IMR-90 (cell line): ENCODE data around the gene ESF1. TPM values are rescaled to one million over a fixed set of nuclear protein-coding genes. Genes with fewer than 3 reads are reported as not detected.

ENCODE experiments used
- ATAC-seq: fragments of 200-7000 bp; cut with Tn5 transposase; 2 replicates; pipeline ENCODE4 v1.9.1; 2020; ENCODE audit warnings: low read depth, mild to moderate bottlenecking, moderate library complexity
- BruUV-seq: library from RNA; stranded (reverse); fragments of 400-500 nt; replicated peaks from 2 replicates; lab custom pipeline; 2021; lab: Mats Ljungman, UMichigan
- CTCF ChIA-PET: fragments of 300-600 bp; formaldehyde crosslinking; extraction: SDS; loops from one replicate; lab custom pipeline; 2021; ENCODE audit warnings: antibody characterized with exemption; lab: Yijun Ruan, JAX
- POLR2A ChIA-PET: fragments of 300-600 bp; sonication (Branson Sonifier 250); formaldehyde crosslinking; loops from one replicate; lab custom pipeline; 2022; ENCODE audit warnings: antibody characterized with exemption; ENCODE audit not compliant: unreplicated experiment; lab: Charles Lee
- DNase-seq: peaks from one replicate; pipeline ENCODE4 v3.0.0; 2013
- H2AFZ ChIP-seq: replicated peaks from 2 replicates; pipeline ENCODE3; 2013; ENCODE audit warnings: low read length, mild to moderate bottlenecking; ENCODE audit not compliant: poor library complexity
- H2AK5ac ChIP-seq: 2 replicates; pipeline ENCODE4 v1.6.1; 2013; ENCODE audit warnings: low read depth, low read length, inconsistent platforms
- H2AK9ac ChIP-seq: replicated peaks from 2 replicates; pipeline ENCODE3; 2013; ENCODE audit warnings: mild to moderate bottlenecking, low read depth, low read length, moderate library complexity; ENCODE audit not compliant: poor library complexity
- H2BK120ac ChIP-seq: 2 replicates; pipeline ENCODE4 v1.6.1; 2013; ENCODE audit warnings: low read depth, low read length, inconsistent platforms
- H2BK15ac ChIP-seq: 3 replicates; pipeline ENCODE4 v1.6.1; 2013; ENCODE audit warnings: low read depth, low read length, inconsistent platforms
- H2BK20ac ChIP-seq: 2 replicates; pipeline ENCODE4 v1.6.1; 2013; ENCODE audit warnings: low read depth, mild to moderate bottlenecking, inconsistent platforms, low read length, moderate library complexity
- H2BK5ac ChIP-seq: 2 replicates; pipeline ENCODE4 v1.6.1; 2013; ENCODE audit warnings: mild to moderate bottlenecking, low read depth, low read length, inconsistent platforms; ENCODE audit not compliant: poor library complexity, severe bottlenecking
- H3K14ac ChIP-seq: replicated peaks from 2 replicates; pipeline ENCODE4 v1.6.1; 2013; ENCODE audit warnings: low read depth, low read length, inconsistent platforms
- H3K18ac ChIP-seq: 2 replicates; pipeline ENCODE4 v1.6.1; 2013; ENCODE audit warnings: low read depth, low read length, control low read depth
- H3K23ac ChIP-seq: 2 replicates; pipeline ENCODE4 v1.6.1; 2013; ENCODE audit warnings: low read depth, low read length, inconsistent platforms
- H3K27ac ChIP-seq: 2 replicates; pipeline ENCODE4 v1.5.1; 2013; ENCODE audit warnings: mild to moderate bottlenecking, control low read depth, low read length; ENCODE audit not compliant: insufficient read depth
- H3K27me3 ChIP-seq: 2 replicates; pipeline ENCODE4 v1.6.1; 2013; ENCODE audit warnings: low read length; ENCODE audit not compliant: control insufficient read depth, insufficient read depth
- H3K36me3 ChIP-seq: 2 replicates; pipeline ENCODE4 v1.6.1; 2013; ENCODE audit warnings: low read length, mixed read lengths; ENCODE audit not compliant: control insufficient read depth, insufficient read depth
- H3K4ac ChIP-seq: 2 replicates; pipeline ENCODE4 v1.6.1; 2013; ENCODE audit warnings: low read depth, low read length, inconsistent platforms
- H3K4me1 ChIP-seq: 2 replicates; pipeline ENCODE4 v1.6.1; 2013; ENCODE audit warnings: low read length, mixed read lengths; ENCODE audit not compliant: control insufficient read depth, insufficient read depth
- H3K4me2 ChIP-seq: 2 replicates; pipeline ENCODE4 v1.6.1; 2013; ENCODE audit warnings: low read depth, mild to moderate bottlenecking, control low read depth, low read length, moderate library complexity
- H3K4me3 ChIP-seq: 2 replicates; pipeline ENCODE4 v1.5.1; 2013; ENCODE audit warnings: low read depth, mild to moderate bottlenecking, control low read depth, low read length, moderate library complexity; ENCODE audit not compliant: insufficient read depth
- H3K56ac ChIP-seq: 2 replicates; pipeline ENCODE4 v1.6.1; 2013; ENCODE audit warnings: low read length, inconsistent platforms; ENCODE audit not compliant: insufficient read depth; ENCODE audit errors: extremely low read depth
- H3K79me1 ChIP-seq, 2 experiments: 2 replicates each; pipeline ENCODE4 v1.6.1; 2013; ENCODE audit warnings: low read length in 2 of 2, inconsistent platforms in 1 of 2, low read depth in 1 of 2
- H3K9ac ChIP-seq: 2 replicates; pipeline ENCODE4 v1.6.1; 2013; ENCODE audit warnings: low read depth, low read length, control low read depth
- H3K9me1 ChIP-seq: 2 replicates; pipeline ENCODE4 v1.6.1; 2013; ENCODE audit warnings: low read length, inconsistent platforms; ENCODE audit not compliant: insufficient read depth
- H3K9me3 ChIP-seq: 2 replicates; pipeline ENCODE4 v1.6.1; 2013; ENCODE audit warnings: low read length; ENCODE audit not compliant: control insufficient read depth, insufficient read depth
- H4K20me1 ChIP-seq: 2 replicates; pipeline ENCODE4 v1.6.1; 2013; ENCODE audit warnings: low read length, inconsistent platforms; ENCODE audit not compliant: insufficient read depth
- H4K5ac ChIP-seq: 2 replicates; pipeline ENCODE4 v1.6.1; 2013; ENCODE audit warnings: mild to moderate bottlenecking, low read depth, low read length, control low read depth
- H4K8ac ChIP-seq, 2 experiments: 2 replicates each; pipeline ENCODE4 v1.6.1; 2013; ENCODE audit warnings: low read depth in 2 of 2, low read length in 2 of 2, control low read depth in 1 of 2, inconsistent platforms in 1 of 2
- H4K91ac ChIP-seq: 2 replicates; pipeline ENCODE4 v1.6.1; 2013; ENCODE audit warnings: low read depth, low read length, inconsistent platforms; ENCODE audit not compliant: insufficient read depth
- BHLHE40 ChIP-seq: fragments of 150-350 bp; IDR thresholded peaks from 2 replicates; pipeline ENCODE4 v1.6.1; 2016; ENCODE audit warnings: mild to moderate bottlenecking, low read depth, low read length
- CHD1 ChIP-seq: IDR thresholded peaks from 2 replicates; pipeline ENCODE4 v1.6.1; 2012; ENCODE audit warnings: low read depth, low read length, improper control_type of control experiment
- FOS ChIP-seq: fragments of 150-350 bp; IDR thresholded peaks from 2 replicates; pipeline ENCODE4 v1.6.1; 2016; ENCODE audit warnings: low read depth, low read length
- MAFK ChIP-seq: IDR thresholded peaks from 2 replicates; pipeline ENCODE4 v1.6.1; 2012; ENCODE audit warnings: low read depth, low read length, improper control_type of control experiment
- MAZ ChIP-seq: IDR thresholded peaks from 2 replicates; pipeline ENCODE4 v1.6.1; 2012; ENCODE audit warnings: low read depth, mild to moderate bottlenecking, low read length, improper control_type of control experiment, moderate library complexity, borderline replicate concordance
- MXI1 ChIP-seq: IDR thresholded peaks from 2 replicates; pipeline ENCODE4 v1.6.1; 2012; ENCODE audit warnings: low read depth, mild to moderate bottlenecking, low read length, moderate library complexity, borderline replicate concordance
- POLR2A ChIP-seq: IDR thresholded peaks from 2 replicates; pipeline ENCODE4 v1.6.1; 2012; ENCODE audit warnings: mild to moderate bottlenecking, low read depth, low read length
- RAD21 ChIP-seq: IDR thresholded peaks from 2 replicates; pipeline ENCODE4 v1.6.1; 2012; ENCODE audit warnings: low read length, improper control_type of control experiment
- RCOR1 ChIP-seq: IDR thresholded peaks from 2 replicates; pipeline ENCODE4 v1.6.1; 2012; ENCODE audit warnings: mild to moderate bottlenecking, low read length, improper control_type of control experiment; ENCODE audit not compliant: insufficient replicate concordance
- RFX5 ChIP-seq: IDR thresholded peaks from 2 replicates; pipeline ENCODE4 v1.8.0; 2012; ENCODE audit warnings: low read depth, mild to moderate bottlenecking, low read length, moderate library complexity
- SMC3 ChIP-seq: fragments of 150-350 bp; IDR thresholded peaks from 2 replicates; pipeline ENCODE4 v1.6.1; 2016; ENCODE audit warnings: low read depth, mild to moderate bottlenecking, antibody characterized with exemption, low read length, moderate library complexity
- WGBS, 2 experiments: methylation state at CpG; one replicate each; pipeline versions ENCODE4 v1.1.5 to v1.1.7; 2013; ENCODE audit warnings: missing lambda C conversion rate in 2 of 2; ENCODE audit not compliant: insufficient read length in 1 of 2; ENCODE audit errors: extremely low coverage in 2 of 2; 5-methylcytosine and 5-hydroxymethylcytosine counted together
- dilution Hi-C: fragments of 300-500 bp; cut with HindIII; formaldehyde crosslinking; loops from one replicate; pipeline ENCODE4 v1.14.3; 2018; ENCODE audit warnings: low sequenced_read_pairs; ENCODE audit not compliant: unreplicated experiment
- in situ Hi-C: fragments of 300-500 bp; cut with MboI; formaldehyde crosslinking; loops from 3 replicates; pipeline ENCODE4 v1.14.3; 2019; ENCODE audit warnings: low sequenced_read_pairs, inconsistent platforms, mixed read lengths
- intact Hi-C: fragments of 100-400 bp; cut with micrococcal nuclease; formaldehyde crosslinking; loops from 2 replicates; pipeline ENCODE4 v1.10.0; 2022
- polyA plus RNA-seq, 3 experiments: library from polyadenylated mRNA; depleted of rRNA; stranded (reverse); fragments of >200 nt; gene quantifications; 2 replicates each; pipeline ENCODE4 v1.2.3, GENCODE V29; 2012; ENCODE audit warnings: low replicate concordance in 1 of 3
- total RNA-seq: library from RNA; depleted of rRNA; stranded (reverse); fragments of >200 nt; gene quantifications from 2 replicates; pipeline ENCODE4 v1.2.3, GENCODE V29; 2012
- TF ChIP-seq, protein P1 (sequence below): fragments of 150-350 bp; IDR thresholded peaks from 2 replicates; pipeline ENCODE4 v1.6.1; 2017; ENCODE audit warnings: mild to moderate bottlenecking, antibody characterized with exemption, low read length, low read depth
- TF ChIP-seq, protein P2 (sequence below): conservative IDR thresholded peaks from 2 replicates; pipeline ENCODE4 v1.5.1; 2012; ENCODE audit warnings: mild to moderate bottlenecking, low read depth, low read length, improper control_type of control experiment
- TF ChIP-seq, protein P3 (sequence below): fragments of 150-350 bp; IDR thresholded peaks from 2 replicates; pipeline ENCODE4 v1.6.1; 2016; ENCODE audit warnings: low read depth, mild to moderate bottlenecking, low read length, moderate library complexity, borderline replicate concordance

Gene ESF1
- total and polyA plus RNA-seq, 2 of the 4 experiments (the other 2 are of a cell fraction), result 2.6 to 2.7 TPM

DNA sequence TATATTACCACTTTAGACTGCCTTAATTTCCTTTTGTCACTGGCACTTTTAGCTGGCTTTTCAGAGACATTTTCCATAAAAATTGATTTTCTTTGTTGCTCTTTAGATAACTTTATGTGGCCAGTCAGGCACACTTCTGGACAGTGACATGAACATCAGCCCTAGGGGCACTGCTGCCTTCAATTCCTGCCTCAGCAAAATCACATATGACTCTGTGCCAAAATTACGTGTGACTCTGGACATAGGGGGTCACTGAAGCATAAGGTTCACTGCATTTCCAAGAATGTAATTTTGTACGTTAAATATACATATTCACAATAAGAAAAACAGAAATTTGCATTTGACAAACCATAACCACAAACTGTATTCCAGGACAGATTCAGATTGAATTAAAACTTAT lies 66.5 kb downstream of the ESF1 start:
- no peak overlapping the region for H2BK20ac ChIP-seq
- H3K4me3 ChIP-seq, result no peak overlapping the region
- TF ChIP-seq RFX5 (no peak), RAD21 (no peak), FOS (no peak), POLR2A (no peak), SMC3 (no peak), CHD1 (no peak), MAZ (no peak), MAFK (no peak), MXI1 (no peak), BHLHE40 (no peak), RCOR1 (no peak)
- TF ChIP-seq, protein P1, sequence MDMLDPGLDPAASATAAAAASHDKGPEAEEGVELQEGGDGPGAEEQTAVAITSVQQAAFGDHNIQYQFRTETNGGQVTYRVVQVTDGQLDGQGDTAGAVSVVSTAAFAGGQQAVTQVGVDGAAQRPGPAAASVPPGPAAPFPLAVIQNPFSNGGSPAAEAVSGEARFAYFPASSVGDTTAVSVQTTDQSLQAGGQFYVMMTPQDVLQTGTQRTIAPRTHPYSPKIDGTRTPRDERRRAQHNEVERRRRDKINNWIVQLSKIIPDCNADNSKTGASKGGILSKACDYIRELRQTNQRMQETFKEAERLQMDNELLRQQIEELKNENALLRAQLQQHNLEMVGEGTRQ, result no peak
- TF ChIP-seq, protein P2, sequence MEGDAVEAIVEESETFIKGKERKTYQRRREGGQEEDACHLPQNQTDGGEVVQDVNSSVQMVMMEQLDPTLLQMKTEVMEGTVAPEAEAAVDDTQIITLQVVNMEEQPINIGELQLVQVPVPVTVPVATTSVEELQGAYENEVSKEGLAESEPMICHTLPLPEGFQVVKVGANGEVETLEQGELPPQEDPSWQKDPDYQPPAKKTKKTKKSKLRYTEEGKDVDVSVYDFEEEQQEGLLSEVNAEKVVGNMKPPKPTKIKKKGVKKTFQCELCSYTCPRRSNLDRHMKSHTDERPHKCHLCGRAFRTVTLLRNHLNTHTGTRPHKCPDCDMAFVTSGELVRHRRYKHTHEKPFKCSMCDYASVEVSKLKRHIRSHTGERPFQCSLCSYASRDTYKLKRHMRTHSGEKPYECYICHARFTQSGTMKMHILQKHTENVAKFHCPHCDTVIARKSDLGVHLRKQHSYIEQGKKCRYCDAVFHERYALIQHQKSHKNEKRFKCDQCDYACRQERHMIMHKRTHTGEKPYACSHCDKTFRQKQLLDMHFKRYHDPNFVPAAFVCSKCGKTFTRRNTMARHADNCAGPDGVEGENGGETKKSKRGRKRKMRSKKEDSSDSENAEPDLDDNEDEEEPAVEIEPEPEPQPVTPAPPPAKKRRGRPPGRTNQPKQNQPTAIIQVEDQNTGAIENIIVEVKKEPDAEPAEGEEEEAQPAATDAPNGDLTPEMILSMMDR, result no peak
- TF ChIP-seq, protein P3, sequence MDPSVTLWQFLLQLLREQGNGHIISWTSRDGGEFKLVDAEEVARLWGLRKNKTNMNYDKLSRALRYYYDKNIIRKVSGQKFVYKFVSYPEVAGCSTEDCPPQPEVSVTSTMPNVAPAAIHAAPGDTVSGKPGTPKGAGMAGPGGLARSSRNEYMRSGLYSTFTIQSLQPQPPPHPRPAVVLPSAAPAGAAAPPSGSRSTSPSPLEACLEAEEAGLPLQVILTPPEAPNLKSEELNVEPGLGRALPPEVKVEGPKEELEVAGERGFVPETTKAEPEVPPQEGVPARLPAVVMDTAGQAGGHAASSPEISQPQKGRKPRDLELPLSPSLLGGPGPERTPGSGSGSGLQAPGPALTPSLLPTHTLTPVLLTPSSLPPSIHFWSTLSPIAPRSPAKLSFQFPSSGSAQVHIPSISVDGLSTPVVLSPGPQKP, result no peak
- no peaks in the 10 kb centered on the region for H3K4me1 ChIP-seq
- H3K18ac ChIP-seq, result no peak overlapping the region
- no peak overlapping the region for H2AK9ac ChIP-seq
- peaks cover 13% of the 10 kb centered on the region for H3K36me3 ChIP-seq
- ChIA-PET CTCF (no interaction called here), POLR2A (no interaction called here)
- no peak overlapping the region for H2BK15ac ChIP-seq
- no peak for ATAC-seq
- H3K23ac ChIP-seq, result no peak overlapping the region
- BruUV-seq, result no TSS peak
- no peak overlapping the region for H4K5ac ChIP-seq
- no peaks in the 10 kb centered on the region for H4K20me1 ChIP-seq
- intact Hi-C loops, result no loop called here
- H3K79me1 ChIP-seq, result no peaks in the 10 kb centered on the region
- in situ Hi-C loops, result no loop called here
- dilution Hi-C loops, result no loop called here
- no peak overlapping the region for H4K8ac ChIP-seq
- no peak overlapping the region for H3K9ac ChIP-seq
- no peak overlapping the region for H2BK5ac ChIP-seq
- no peak overlapping the region for H2AFZ ChIP-seq
- no peak for DNase-seq
- no peaks in the 10 kb centered on the region for H3K9me3 ChIP-seq
- no peak overlapping the region for H3K4me2 ChIP-seq
- no peak overlapping the region for H4K91ac ChIP-seq
- H2BK120ac ChIP-seq, result no peak overlapping the region
- H3K4ac ChIP-seq, result no peak overlapping the region
- H3K9me1 ChIP-seq, result no peaks in the 10 kb centered on the region; the same call in 1 of the 2 replicates
- H3K27me3 ChIP-seq, result no peaks in the 10 kb centered on the region
- WGBS, 2 experiments, result no CpG with 5 or more reads among the region's 2 CpGs
- no peak overlapping the region for H3K56ac ChIP-seq
- H3K14ac ChIP-seq, result no peak overlapping the region
- no peak overlapping the region for H2AK5ac ChIP-seq
- no peak overlapping the region for H3K27ac ChIP-seq
